SKM-1 treated with dmso at 0.1 percent for 144 hours (cell line): ENCODE measurements around the gene FBLN5.
"Not testable (repeated sequence)": the region's sequence is repeated elsewhere in the genome, so short reads cannot be mapped to it uniquely, and the experiment has no call there.

Source experiments
- DNase-seq: peaks from one replicate; lab custom pipeline; 2025; ENCODE audit not compliant: unreplicated experiment; lab: John Stamatoyannopoulos, UW

Gene FBLN5

DNA sequence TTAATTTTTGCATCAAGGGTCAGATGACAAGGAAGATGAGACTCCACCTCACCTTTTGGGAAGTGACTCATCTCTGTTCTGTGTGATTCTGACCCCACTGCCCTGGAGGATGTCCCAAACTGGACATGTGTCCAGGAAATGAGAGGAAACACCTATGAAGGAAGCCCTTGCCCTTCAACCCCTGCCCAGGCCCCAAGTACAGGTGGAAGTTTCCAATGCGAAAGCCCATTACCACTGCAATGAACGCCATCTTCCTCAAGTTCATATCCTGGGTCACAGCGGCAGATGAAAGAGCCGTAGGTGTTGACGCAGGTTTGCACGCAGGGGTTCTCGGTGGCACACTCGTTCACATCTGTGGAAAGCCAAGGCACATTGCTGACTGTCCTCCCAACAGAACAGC lies 60.5 kb downstream of the FBLN5 start:
- DNase-seq: no peak

DNA sequence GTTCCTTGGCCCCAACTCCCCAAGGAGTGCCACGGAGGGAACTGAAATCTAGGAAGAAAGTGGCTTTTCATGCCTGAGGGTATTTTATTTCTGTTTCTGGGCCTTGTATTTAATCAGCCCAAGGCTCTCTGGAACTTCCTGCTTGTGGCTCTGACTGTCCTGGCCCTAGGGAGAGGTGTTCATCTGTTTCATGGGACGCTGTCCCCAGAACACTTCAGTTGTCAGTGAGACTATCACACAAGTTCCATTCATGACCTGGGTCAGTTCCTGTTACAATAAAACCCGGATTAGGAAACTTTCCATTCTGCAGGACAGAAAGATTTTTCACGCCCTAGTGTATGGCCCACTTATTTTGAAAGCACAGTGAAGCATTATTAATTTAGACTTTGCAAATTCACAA lies 61.7 kb downstream of the FBLN5 start:
- DNase-seq: no peak

GRCh38 chr14:91885113-91885712 lies 62.3 kb downstream of the FBLN5 start:
- no peak for DNase-seq

- no peak for DNase-seq
Measured at GRCh38 chr14:91884664-91885063, 62.8 kb downstream of the FBLN5 start.

GRCh38 chr14:91883753-91884152 lies 63.7 kb downstream of the FBLN5 start:
- no peak for DNase-seq

DNA sequence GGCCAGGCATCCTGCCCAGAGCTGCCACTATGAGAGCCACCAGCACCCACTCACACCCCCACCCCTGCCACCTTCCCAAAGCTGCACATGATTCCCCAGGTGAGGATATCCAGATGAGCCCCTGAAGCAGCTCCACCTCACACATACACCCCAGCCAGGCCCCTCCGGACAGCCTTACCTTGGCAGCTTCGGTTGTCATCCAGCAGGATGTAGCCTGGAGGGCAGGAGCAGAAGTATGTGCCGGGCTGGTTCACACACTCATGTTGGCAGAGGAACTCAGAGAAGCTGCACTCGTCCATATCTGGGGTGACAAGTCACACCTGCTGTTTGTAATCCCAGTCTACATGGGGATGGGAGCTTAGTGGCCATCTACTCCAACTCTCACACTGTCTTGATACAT lies 64.7 kb downstream of the FBLN5 start:
- DNase-seq: no peak

GRCh38 chr14:91882369-91882768 lies 65.1 kb downstream of the FBLN5 start:
- DNase-seq: no peak

GRCh38 chr14:91879196-91879595 lies 68.3 kb downstream of the FBLN5 start:
- no peak for DNase-seq

DNA sequence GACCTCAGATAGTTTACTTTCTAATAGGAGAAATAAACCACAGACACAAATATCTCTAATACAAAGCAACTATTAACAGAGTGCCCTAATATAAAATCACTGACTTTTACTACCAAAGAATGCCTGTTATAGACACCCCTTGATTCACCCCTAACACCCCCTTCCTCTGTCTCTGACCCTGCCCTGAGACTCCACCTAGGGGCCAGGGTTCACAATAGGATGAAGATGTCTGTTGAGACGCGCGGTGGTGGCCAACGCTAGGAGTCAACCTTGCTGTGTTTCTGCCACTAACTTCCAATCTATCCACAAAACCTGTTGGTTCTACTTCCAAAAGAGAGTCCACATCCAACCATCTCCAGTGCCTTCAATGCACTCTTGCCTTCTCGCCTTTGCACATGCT lies 69.2 kb downstream of the FBLN5 start:
- DNase-seq: no peak

GRCh38 chr14:91877376-91877915 lies 70.0 kb downstream of the FBLN5 start:
- no peak for DNase-seq

DNA sequence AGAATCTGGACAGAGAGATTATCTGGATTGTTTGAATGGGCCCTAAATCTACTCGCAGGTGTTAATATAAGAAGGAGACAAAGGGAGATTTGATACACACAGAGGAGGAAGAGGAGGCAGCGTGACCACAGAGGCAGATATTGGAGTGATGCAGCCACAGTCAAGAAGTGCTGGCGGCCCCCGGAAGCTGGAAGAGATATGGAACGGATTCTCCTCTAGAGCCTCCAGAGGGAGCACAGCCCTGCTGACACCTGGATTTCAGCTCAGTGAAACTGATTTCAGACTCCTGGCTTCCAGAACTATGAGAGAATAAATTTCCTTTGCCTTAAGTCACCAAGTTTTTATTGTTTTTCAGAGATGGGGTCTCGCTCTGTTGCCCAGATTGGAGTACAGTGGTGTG lies 71.0 kb downstream of the FBLN5 start:
- DNase-seq: no peak

DNA sequence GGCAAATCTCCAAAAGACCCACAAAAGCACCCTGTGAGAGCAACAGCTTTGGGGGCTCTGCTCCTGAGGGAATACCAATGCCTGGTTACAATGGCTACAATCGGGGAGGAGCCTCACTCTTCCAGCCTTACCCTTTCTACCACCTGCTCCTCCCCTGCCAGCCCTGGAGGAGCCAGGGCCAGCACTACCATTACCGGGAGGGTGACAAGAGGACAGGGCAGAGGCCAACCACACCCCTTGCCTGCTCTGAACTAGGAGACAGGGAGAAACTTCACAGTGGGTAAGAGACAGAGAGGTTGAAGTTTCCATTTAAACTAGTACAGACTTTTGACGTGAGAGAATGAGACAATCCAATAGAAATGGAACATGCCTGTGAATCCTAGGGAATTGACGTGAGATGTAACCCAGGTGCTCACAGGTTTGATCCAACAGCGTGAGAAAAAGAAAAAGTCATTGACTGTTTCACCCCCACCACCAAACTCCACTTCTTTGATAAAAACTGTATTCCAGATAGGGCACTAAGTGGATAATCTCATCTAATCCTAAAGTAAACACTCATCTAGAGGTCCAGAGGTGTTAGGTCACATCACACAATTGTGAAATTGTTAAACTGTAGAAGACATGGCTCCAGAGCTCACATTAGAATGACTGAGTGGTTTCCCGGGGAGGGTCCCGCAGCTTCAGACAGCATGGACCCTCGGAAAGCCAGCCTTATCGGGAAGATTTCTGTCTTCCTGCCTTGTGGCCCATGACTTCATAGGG lies 71.8 kb downstream of the FBLN5 start:
- no peak for DNase-seq

GRCh38 chr14:91873471-91874415 lies 73.8 kb downstream of the FBLN5 start:
- no peak for DNase-seq

GRCh38 chr14:91872517-91873470 lies 74.7 kb downstream of the FBLN5 start:
- DNase-seq: peak; percentile 3

- peak; percentile 7 for DNase-seq
Measured at GRCh38 chr14:91872011-91872501, 75.4 kb downstream of the FBLN5 start.

GRCh38 chr14:91871401-91871800 lies 76.1 kb downstream of the FBLN5 start:
- not testable (repeated sequence) for DNase-seq

GRCh38 chr14:91870890-91871289 lies 76.6 kb downstream of the FBLN5 start:
- DNase-seq: no peak

DNA sequence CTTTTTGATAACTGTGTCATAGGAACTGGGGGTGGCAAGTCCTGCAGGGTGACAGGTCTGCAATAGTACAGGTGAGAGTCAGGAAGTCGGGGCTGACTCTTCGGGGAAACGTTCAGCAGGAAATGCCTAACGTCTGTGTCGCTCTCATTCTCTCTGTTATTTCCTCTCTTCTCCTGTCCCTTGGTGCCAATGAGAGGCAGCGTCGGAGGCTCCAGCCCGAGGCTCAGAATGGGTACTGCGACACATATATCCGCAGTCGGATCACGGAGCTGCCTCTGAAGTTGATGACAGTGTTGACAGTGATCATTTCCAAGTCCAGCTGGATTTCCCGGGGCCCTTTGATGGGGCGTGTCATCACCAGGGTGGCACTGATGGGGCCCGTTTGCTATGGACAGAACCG lies 77.5 kb downstream of the FBLN5 start:
- no peak for DNase-seq

- no peak for DNase-seq
Measured at GRCh38 chr14:91869556-91869955, 77.9 kb downstream of the FBLN5 start.

GRCh38 chr14:91867316-91867988 lies 80.0 kb downstream of the FBLN5 start, which contains the start of gene TC2N:
Gene TC2N, minus strand, starts transcription at chr14:91867536. Its CDS starts 53,767 bp downstream, at chr14:91813769.
- no peak for DNase-seq
